Measurements from ENCODE around the gene STKLD1. TPM values are rescaled to one million over a fixed set of nuclear protein-coding genes. Genes with fewer than 3 reads are reported as not detected.

The STKLD1 gene
- polyA plus RNA-seq, 6 donors from 2014 or later = 0.18 to 0.61 TPM; not detected in 4

DNA sequence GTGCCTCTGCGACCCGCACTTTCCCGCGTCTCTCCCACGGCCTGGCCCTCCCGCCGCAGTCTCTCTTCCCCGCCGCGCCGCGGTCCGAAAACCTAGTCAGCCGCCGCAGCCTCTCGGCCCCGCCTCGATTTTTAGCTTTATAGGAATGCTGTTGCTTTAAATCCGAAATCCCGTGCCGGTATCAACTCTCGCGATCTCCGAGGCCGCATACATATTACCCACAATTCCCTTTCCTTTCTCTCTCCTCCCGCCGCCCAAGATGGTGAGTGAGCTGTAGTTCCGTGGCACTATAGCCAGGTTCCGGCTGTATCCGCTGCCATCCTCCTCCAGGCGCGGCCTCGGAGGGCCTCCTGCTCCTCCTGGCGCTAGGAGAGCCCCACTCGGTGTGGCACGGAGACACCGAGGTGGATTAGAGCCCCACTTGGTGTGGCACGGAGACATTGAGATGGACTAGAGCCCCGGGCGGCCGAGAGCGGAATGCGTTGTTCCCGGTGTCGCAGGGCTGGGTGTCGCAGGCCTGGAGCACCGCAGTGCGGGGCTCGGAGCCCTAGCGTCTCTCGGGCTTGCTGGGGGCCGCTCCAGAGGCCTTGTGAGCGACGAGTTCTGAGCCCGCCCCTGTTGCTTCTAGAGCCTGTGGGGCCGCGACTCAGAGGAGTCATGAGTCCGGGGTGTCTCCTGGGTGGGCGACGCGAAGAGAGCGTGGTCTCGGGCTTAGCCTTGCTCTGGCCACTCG is 28.0 kb upstream of the STKLD1 start, which contains the start of the genes MED22 and RPL7A:
Gene MED22, minus strand, starts transcription at position 147 of the 733 bp plus-strand sequence. CDS start 1,469 bp downstream, outside the sequence.
Gene RPL7A, plus strand, starts transcription at position 234 of the 733 bp plus-strand sequence. Its CDS starts 26 bp downstream, at position 260.
- peak within 1 kb of the TSS; percentile 97 to 100 (median 99) for H3K27ac Mint-ChIP-seq
- DNase-seq = peak; percentile 91
- no peaks in the 10 kb centered on the region for H3K9me3 Mint-ChIP-seq
- peak within 1 kb of the TSS; percentile 92 to 100 (median 99) for H3K4me3 Mint-ChIP-seq
- H3K27me3 Mint-ChIP-seq = no peaks in the 10 kb centered on the region
- peak; percentile 82 to 84 for ATAC-seq (ENCODE audit: low read depth in 2 of 2)
- H3K4me1 Mint-ChIP-seq = peaks cover 31 to 44% (median 43%) of the 10 kb centered on the region in 3 donors
- peaks cover 5 to 10% of the 10 kb centered on the region in 2 donors for H3K36me3 Mint-ChIP-seq

- DNase-seq (no peak), ATAC-seq (ENCODE audit: low read depth in 2 of 2) (no peak)
- H3K36me3 Mint-ChIP-seq = peaks cover 9 to 10% of the 10 kb centered on the region in 2 donors
Measured at GRCh38 chr9:133348718-133349573, 27.2 kb upstream of the STKLD1 start.

DNA sequence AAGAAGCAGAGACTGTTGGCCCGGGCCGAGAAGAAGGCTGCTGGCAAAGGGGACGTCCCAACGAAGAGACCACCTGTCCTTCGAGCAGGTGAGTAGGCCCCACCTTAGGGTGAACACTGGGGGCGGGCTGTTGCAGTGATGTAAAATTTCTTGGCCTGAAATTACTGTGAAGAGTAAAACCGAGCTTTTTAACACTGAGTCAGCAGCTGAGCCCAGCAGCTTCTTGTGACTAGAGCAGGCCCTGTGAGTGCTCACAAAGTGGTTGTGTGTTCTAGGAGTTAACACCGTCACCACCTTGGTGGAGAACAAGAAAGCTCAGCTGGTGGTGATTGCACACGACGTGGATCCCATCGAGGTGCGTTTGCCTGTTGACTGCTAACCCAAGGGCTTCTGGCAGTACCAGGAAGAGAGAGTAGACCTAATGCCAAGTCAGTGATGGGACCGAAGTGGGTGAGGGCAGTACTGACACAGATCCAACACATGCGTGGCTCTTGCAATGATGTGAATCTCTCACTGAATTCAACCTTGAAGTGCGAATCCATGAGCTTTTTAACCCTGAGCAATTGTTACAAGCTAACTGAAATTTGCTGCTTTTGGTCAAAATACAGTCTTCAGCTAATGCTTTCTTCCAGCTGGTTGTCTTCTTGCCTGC is 26.1 kb upstream of the STKLD1 start:
- peaks cover 9 to 10% of the 10 kb centered on the region in 2 donors for H3K36me3 Mint-ChIP-seq
- ATAC-seq (ENCODE audit: low read depth in 2 of 2) (no peak), DNase-seq (no peak)
- peak overlapping the region in 7 of 8 donors; percentile 5 to 100 (median 95) for H3K4me3 Mint-ChIP-seq
- H3K9me3 Mint-ChIP-seq = no peaks in the 10 kb centered on the region
- no peaks in the 10 kb centered on the region for H3K27me3 Mint-ChIP-seq
- peak overlapping the region in 2 of 6 donors; percentile 67 to 97 for H3K27ac Mint-ChIP-seq
- peaks cover 33 to 49% (median 43%) of the 10 kb centered on the region in 3 donors for H3K4me1 Mint-ChIP-seq

More at GRCh38 chr9:133348718-133349573, 27.2 kb upstream of the STKLD1 start:
- no peaks in the 10 kb centered on the region for H3K27me3 Mint-ChIP-seq
- H3K9me3 Mint-ChIP-seq = no peaks in the 10 kb centered on the region
- peaks cover 33 to 47% (median 43%) of the 10 kb centered on the region in 3 donors for H3K4me1 Mint-ChIP-seq
- H3K4me3 Mint-ChIP-seq = peak overlapping the region; percentile 92 to 100 (median 99)
- H3K27ac Mint-ChIP-seq = peak overlapping the region; percentile 97 to 100 (median 99)

DNA sequence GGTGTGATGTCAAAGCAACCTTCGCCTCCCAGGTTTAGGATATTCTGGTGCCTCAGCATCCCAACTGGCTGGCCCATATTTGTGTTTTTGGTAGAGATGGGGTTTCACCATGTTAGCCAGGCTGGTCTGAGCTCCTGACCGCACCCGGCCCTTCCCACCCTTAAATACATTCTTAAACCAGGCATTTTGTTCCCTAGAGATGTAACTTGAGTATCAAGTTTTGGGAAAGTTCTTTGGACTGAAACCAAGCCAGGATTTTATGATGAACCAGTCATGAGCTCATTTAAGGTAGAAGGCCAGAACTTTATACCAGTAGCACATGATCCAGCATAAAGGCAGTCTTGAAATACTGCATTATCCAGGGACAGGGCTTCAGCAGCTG is 24.6 kb upstream of the STKLD1 start:
- peak overlapping the region in 1 of 6 donors; percentile 70 for H3K27ac Mint-ChIP-seq
- no peaks in the 10 kb centered on the region for H3K9me3 Mint-ChIP-seq
- H3K4me1 Mint-ChIP-seq = peaks cover 27 to 50% (median 35%) of the 10 kb centered on the region in 3 donors
- DNase-seq (no peak), ATAC-seq (ENCODE audit: low read depth in 2 of 2) (no peak)
- no peaks in the 10 kb centered on the region for H3K27me3 Mint-ChIP-seq
- H3K4me3 Mint-ChIP-seq = peak overlapping the region in 2 of 8 donors; percentile 74 to 95
- H3K36me3 Mint-ChIP-seq = peaks cover 9 to 10% of the 10 kb centered on the region in 2 donors

DNA sequence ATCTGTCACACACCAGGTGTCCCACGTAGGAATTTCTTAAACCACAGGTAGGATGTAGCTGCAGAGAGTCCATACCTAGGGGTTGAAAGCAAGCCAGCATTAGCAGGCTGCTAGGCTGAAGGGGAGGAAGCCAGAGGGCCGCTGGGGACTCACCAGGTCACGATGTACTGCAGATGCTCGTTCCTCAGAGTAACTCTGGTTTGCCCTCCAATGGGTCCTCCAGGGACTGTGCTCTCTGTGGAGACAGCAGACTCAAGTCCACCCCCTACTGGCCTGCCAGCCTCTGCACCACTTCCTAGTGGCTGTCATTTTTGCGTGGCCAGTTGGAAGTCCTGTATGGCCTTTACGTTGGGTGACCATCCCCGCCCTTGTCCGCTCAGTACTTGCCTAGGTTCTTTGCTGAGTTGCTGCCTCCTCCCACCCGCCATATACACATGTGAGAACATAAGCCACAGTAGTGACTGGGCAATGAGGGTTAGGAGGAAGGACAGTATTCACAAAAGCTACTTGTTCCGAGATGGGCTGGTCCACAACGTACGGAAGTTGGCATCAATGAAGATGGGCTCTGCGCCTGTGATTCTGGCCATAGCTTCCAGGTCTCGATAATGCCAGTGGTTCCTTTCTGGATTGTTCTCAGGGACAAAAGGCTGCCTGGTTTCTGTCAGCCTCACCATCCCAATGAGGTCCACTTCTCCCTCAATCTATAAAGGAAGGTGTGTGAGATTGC is 24.1 kb upstream of the STKLD1 start:
- no peak for ATAC-seq (ENCODE audit: low read depth in 2 of 2)
- no peak for DNase-seq
- Mint-ChIP-seq H3K27me3 (no peaks in the 10 kb centered on the region), H3K4me3 (peak overlapping the region in 2 of 8 donors; percentile 55 to 95), H3K27ac (peak overlapping the region in 3 of 6 donors; percentile 33 to 50 (median 37)), H3K9me3 (no peaks in the 10 kb centered on the region), H3K4me1 (peaks cover 21 to 47% (median 30%) of the 10 kb centered on the region in 3 donors), H3K36me3 (peaks cover 9 to 10% of the 10 kb centered on the region in 2 donors)

- DNase-seq (no peak), ATAC-seq (ENCODE audit: low read depth in 2 of 2) (no peak)
- Mint-ChIP-seq H3K9me3 (no peaks in the 10 kb centered on the region), H3K27ac (peak overlapping the region in 3 of 6 donors; percentile 37 to 88 (median 67)), H3K4me1 (peaks cover 21 to 51% (median 29%) of the 10 kb centered on the region in 3 donors), H3K4me3 (peak overlapping the region in 1 of 8 donors; percentile 95), H3K27me3 (no peaks in the 10 kb centered on the region), H3K36me3 (peaks cover 9 to 10% of the 10 kb centered on the region in 2 donors)
Measured at GRCh38 chr9:133352635-133353340, 23.4 kb upstream of the STKLD1 start.

- Mint-ChIP-seq H3K36me3 (peaks cover 9 to 10% of the 10 kb centered on the region in 2 donors), H3K4me1 (peaks cover 23 to 54% (median 29%) of the 10 kb centered on the region in 3 donors), H3K27me3 (no peaks in the 10 kb centered on the region), H3K4me3 (peak overlapping the region in 3 of 8 donors; percentile 24 to 95 (median 60)), H3K27ac (peak overlapping the region in 1 of 6 donors; percentile 88), H3K9me3 (no peaks in the 10 kb centered on the region)
- no peak for ATAC-seq (ENCODE audit: low read depth in 2 of 2)
- DNase-seq = no peak
Measured at GRCh38 chr9:133353548-133353947, 22.6 kb upstream of the STKLD1 start.

DNA sequence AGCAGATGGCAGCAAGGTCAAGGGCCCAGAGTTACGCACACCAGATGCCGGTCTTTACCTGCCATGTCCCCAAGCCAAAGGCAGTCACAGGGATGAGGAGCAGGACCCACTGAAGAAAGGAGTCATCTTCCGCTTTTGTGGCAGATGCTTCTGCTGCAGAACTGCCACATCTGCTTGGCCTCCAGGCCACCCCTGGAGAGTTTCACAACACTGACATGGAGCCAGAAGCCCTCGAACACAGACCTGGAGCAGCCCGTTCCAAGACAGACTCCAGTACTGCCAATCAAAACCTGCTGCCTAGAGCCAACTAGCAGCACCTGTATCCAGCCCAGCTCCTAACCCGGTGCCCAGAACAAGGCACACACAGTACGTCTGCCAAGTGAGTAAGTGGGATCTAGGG is 21.4 kb upstream of the STKLD1 start:
- Mint-ChIP-seq H3K4me1 (peaks cover 23 to 51% (median 28%) of the 10 kb centered on the region in 3 donors), H3K36me3 (peaks cover 3 to 9% of the 10 kb centered on the region in 2 donors), H3K4me3 (peak overlapping the region in 7 of 8 donors; percentile 57 to 95 (median 82)), H3K27ac (peak overlapping the region in 2 of 6 donors; percentile 15 to 94), H3K27me3 (no peaks in the 10 kb centered on the region), H3K9me3 (no peaks in the 10 kb centered on the region)
- DNase-seq (no peak), ATAC-seq (ENCODE audit: low read depth in 2 of 2) (no peak)

GRCh38 chr9:133355881-133356357 is 20.2 kb upstream of the STKLD1 start:
- H3K4me1 Mint-ChIP-seq = peaks cover 23 to 48% (median 30%) of the 10 kb centered on the region in 3 donors
- no peaks in the 10 kb centered on the region for H3K27me3 Mint-ChIP-seq
- H3K27ac Mint-ChIP-seq = peak overlapping the region in 5 of 6 donors; percentile 30 to 95 (median 87)
- H3K9me3 Mint-ChIP-seq = no peaks in the 10 kb centered on the region
- peaks cover 3 to 9% of the 10 kb centered on the region in 2 donors for H3K36me3 Mint-ChIP-seq
- peak overlapping the region; percentile 79 to 95 (median 88) for H3K4me3 Mint-ChIP-seq
- peak; percentile 41 to 52 for ATAC-seq (ENCODE audit: low read depth in 2 of 2)
- no peak for DNase-seq

DNA sequence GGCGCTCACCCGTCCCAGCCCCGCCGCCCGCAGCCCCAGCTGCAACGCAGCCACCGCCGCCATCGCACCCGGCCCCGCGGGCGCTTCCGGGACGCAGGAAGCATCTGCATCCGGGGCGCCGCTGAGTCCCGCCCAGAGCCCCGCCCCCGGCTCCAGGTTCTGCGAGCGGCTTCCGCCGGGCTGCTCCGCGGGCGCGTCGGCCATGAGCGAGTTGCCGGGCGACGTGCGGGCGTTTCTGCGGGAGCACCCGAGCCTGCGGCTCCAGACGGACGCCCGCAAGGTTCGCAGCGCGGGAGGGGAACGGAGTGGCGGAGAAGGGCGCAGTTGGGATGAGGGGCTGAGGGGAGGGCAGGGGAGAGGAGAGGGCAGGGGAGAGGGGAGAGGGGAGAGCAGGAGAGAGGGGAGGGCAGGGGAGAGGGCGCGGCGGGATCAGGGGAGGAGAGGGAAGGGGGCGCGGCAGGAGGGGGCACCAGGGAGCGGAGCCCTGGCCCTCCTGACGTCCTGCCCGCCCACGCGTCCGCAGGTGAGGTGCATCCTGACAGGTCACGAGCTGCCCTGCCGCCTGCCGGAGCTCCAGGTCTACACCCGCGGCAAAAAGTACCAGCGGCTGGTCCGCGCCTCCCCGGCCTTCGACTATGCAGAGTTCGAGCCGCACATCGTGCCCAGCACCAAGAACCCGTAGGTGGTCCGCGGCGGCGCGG is 19.6 kb upstream of the STKLD1 start, which contains the start of the genes SURF1 and SURF2:
Gene SURF1, minus strand, starts transcription at position 97 of the 701 bp plus-strand sequence. Its CDS starts 34 bp downstream, at position 63.
Gene SURF2, plus strand, starts transcription at position 160 of the 701 bp plus-strand sequence. Its CDS starts 43 bp downstream, at position 203.
- Mint-ChIP-seq H3K27me3 (no peaks in the 10 kb centered on the region), H3K9me3 (no peaks in the 10 kb centered on the region), H3K36me3 (peaks cover 3 to 12% of the 10 kb centered on the region in 2 donors), H3K27ac (peak within 1 kb of the TSS in 5 of 6 donors; percentile 87 to 95 (median 88)), H3K4me3 (peak within 1 kb of the TSS; percentile 82 to 95 (median 88)), H3K4me1 (peaks cover 23 to 48% (median 30%) of the 10 kb centered on the region in 3 donors)
- peak; percentile 93 to 95 for ATAC-seq (ENCODE audit: low read depth in 2 of 2)
- peak; percentile 86 for DNase-seq

DNA sequence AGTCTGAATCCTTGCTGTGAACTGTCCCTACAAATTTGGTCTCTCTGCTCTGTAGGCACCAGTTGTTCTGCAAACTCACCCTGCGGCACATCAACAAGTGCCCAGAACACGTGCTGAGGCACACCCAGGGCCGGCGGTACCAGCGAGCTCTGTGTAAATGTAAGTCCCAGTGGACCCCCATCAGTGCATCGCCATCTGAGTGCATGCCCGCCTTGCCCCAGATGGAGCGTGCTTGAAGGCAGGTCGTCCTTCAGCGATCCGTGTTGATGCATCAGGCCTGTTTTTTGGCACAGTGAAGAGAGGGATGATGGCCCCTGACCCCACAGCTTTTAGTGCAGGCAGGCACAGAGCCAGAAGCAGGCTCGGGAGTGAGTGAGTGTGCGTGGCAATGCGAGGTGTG is 18.5 kb upstream of the STKLD1 start:
- Mint-ChIP-seq H3K4me3 (peak overlapping the region; percentile 70 to 95 (median 85)), H3K27me3 (no peaks in the 10 kb centered on the region), H3K9me3 (no peaks in the 10 kb centered on the region), H3K36me3 (peaks cover 0 to 16% of the 10 kb centered on the region in 2 donors), H3K4me1 (peaks cover 23 to 47% (median 30%) of the 10 kb centered on the region in 3 donors), H3K27ac (peak overlapping the region in 5 of 6 donors; percentile 41 to 87 (median 84))
- ATAC-seq (ENCODE audit: low read depth in 2 of 2) (no peak), DNase-seq (no peak)

All from naive B cell (primary cell).